NK-92 treated with Interleukin-12 subunit alpha and Interleukin-12 subunit beta, amount 100 ng/mL, for 24 hours (cell line): ENCODE data around the gene CRLF2.
"Not testable (repeated sequence)": the region's sequence is repeated elsewhere in the genome, so short reads cannot be mapped to it uniquely, and the experiment has no call there.

Experiments used
- DNase-seq: peaks from one replicate; lab custom pipeline; 2025; lab: John Stamatoyannopoulos, UW

CRLF2 gene

DNA sequence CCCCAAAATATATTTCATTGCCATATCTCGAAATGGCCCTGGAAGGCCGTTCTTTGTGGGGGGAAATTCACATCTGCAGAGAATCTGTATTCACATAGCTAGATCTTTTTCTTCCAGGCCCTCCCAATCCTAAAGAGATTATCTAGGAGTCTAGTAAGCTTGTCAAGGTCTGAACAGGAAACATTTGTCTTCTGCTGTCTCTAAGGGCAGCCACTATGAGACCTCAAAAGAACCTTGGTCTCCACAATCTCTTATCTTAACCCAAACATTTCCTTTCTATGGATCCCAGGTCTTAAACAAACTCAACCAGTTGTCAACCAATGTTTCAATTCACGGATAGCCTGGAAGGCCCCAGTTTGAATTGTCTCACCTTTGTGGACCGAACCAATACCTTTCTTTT lies 45.0 kb downstream of the CRLF2 start:
- DNase-seq, result no peak

- DNase-seq, result no peak
Observed at GRCh38 chrX:1165535-1166196, 46.8 kb downstream of the CRLF2 start.

DNA sequence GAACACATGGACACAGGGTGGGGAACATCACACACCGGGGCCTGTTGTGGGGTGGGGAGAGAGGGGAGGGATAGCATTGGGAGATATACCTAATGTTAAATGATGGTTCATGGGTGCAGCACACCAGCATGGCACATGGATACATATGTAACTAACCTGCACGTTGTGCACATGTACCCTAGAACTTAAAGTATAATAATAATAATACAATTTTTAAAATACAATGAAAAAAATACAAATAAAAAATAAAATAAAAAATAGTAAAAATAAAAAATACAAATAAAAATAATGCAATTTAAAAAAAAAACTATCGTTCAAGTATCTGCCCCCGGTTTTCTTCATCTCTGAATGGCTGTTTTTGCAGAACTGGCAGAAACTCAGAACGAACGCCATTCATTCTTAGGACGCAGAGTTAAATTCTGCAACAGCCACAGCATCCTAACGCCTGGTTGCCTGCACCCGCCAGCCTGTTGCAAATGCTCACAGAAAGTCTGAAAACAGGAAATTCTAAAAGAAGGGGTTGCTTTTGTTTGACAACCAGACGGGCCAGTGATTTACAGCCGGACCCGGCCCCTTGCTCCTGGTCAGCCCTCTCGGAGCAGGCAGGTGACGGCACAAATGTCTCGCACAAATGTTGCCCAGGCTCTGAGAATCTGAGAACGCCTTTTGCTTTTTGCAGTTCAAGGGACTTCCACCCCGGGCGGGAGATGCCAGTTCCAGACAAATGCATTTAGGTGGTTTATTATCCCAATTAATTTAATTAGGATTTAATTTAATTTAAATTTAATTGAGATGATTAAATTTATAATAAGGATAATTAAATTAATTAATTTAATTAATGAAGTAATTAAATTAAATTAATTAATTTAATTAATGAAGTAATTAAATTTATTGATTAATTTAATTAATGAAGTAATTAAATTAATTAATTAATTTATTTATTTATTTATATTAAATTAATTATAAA lies 47.8 kb downstream of the CRLF2 start:
- no peak for DNase-seq

DNA sequence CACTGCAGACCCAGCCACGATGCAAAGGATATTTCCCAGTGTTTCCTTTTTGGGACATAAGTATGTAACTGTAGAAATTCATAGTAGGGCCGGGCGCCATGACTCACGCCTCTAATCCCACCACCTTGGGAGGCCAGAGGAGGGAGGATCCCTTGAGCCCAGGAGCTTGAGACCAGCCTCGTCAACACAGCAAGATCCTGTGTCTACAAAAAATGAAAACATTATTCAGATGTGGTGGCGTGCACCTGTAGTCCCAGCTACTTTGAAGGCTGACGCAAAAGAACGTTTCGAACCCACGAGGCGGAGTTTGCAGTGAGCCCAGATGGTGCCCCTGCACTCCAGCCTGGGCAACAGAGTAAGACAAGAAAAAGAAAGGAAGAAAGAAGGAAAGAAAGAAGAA lies 49.2 kb downstream of the CRLF2 start:
- no peak for DNase-seq

GRCh38 chrX:1162119-1162916 lies 50.1 kb downstream of the CRLF2 start:
- no peak for DNase-seq

DNA sequence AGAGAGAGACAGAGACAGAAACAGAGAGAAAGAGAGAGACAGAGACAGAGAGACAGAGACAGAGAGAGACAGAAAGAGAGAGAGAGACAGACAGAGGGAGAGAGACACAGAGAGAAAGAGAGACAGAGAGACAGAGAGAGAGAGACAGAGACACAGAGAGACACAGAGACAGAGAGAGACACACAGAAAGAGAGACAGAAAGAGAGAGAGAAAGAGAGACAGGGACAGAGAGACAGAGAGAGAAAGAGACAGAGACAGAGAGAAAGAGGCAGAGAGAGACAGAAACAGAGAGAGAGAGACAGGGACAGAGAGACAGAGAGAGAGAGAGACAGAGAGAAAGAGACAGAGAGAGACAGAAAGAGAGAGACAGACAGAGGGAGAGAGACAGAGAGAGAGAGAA lies 52.9 kb downstream of the CRLF2 start:
- DNase-seq, result no peak

DNA sequence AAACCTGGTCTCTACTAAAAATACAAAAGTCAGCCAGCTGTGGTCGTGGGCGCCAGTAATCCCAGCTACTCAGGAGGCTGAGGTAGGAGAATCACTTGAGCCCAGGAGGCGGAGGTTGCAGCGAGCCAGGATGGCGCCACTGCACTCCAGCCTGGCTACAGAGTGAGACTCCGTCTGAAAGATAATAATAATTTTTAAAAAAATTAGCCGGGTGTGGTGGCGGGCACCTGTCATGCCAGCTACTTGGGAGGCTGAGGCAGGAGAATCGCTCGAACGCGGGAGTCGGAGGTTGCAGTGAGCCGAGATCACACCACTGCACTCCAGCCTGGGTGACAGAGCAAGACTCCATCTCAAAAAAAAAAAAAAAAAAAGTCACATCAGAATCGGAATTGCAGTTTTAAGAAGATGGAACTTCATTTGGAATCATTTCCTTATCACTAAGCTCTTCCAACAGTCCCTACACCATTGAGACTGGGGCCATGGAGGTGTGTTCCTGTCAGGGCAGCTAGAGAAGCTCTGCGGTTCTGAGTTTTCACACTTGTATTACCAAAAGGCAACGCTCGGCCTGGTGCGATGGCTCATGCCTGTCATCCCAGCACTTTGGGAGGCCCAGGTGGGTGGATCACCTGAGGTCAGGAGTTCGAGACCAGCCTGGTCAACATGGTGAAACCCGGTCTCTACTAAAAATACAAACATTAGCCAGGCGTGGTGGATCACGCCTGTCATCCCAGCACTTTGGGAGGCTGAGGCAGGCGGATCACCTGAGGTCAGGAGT lies 55.6 kb downstream of the CRLF2 start:
- DNase-seq, result not testable (repeated sequence)

DNA sequence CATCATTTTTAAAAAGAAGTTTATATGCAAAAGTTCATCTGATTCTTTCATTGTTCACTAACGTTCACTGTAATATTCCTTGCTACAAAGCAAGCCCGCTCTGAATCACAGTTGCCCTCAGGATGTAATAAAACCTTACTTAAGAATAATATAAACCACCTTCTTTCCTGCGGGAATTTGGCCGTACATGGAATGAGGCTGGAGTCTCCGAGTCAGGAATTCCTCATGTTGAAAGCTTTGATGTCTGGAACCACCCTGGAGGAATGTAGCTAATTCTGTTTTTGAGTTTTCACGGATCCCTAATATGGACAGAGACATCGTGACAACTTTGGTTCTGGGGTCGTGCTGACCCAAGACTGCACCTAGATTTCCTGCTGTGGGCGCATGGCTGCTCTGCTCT lies 58.5 kb downstream of the CRLF2 start:
- no peak for DNase-seq

- DNase-seq, result no peak
Observed at GRCh38 chrX:1152090-1152489, 60.4 kb downstream of the CRLF2 start.

DNA sequence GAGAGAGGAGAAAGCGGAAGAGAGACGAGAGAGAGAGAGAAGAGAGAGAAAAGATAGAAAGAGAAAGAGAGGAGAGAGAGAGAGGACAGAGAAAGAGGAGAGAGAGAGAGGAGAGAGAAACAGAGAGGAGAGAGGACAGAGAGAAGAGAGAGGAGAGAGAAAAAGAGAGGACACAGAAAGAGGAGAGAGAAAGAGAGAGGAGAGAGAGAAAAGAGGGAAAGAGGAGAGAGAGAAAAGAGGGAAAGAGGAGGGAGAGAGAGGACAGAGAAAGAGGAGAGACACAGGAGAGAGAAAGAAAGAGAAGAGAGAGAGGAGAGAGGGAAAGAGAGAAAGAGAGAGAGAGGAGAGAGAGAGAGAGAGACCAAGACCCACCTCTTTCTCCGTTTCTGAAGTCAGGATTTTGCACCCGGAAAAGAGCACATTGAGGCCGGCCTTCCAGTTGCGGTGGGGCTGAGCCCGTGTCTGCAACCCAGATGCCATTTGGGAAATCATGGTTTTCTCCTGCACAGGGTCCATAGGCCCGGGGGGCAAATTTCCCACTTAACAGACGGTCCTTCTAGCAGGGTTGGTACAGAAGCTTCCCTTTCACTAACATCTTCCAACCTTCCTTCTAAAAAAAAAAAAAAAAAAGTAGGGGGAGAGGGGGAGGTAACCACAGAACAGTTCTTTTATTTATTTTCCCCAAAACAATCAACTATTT lies 60.9 kb downstream of the CRLF2 start:
- no peak for DNase-seq

- DNase-seq, result no peak
Observed at GRCh38 chrX:1150569-1151347, 61.7 kb downstream of the CRLF2 start.

DNA sequence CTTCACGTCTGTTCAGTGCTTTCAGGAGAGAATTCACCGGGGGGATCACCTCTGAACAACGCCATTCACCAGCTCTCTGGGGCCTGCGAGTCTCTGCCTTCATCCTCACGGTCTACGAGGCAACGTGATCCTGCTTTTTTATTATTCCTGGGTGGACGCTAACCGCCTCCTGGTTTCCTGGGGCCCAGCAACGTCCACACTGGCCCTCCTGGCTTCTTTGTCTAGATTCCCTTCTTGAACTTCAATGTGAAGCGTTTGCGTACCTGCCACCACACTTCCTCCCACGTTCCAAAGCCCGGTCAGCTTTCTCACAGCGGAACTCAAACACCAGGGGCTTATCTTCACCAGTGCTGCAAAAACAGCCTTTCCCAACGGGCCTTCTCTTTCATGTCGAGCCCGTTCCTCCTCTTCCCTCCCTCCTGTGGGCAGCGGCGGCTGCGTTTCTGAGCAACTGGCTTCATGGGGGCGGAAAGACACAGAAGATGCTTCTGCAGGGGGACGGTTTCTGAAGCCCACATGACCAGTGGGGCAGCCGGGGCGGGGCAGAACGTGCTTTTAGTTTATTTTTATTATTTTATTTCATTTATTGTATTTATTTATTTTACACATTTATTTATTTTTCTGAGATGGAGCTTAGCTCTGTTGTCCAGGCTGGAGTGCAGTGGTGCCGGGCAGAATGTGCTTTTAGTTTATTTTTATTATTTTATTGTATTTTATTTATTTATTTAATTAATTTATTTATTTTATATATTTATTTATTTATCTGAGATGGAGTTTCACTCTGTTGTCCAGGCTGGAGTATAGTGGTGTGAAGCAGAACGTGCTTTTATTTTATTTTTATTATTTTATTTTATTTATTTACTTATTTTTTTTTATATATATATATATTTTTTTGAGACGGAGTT lies 64.6 kb downstream of the CRLF2 start:
- DNase-seq, result no peak

DNA sequence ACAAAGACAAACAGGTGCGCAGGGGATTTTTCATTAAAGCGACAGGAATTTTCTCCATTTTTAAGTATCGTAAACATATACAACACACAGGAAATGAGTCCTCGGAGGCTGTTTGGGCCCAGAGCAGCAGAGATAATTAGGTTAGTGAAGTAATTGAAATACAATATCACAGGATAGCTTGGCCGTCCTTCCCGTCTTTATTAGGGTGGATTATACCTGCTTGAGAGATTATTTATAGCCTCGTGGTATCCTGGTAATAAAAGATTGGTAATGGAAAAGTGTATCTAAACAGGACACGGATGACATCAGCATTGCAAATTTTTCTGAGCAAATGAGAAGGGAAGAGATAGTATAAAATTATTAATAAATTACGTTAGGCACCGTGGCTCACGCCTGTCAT lies 68.2 kb downstream of the CRLF2 start:
- DNase-seq, result no peak
